HG03565 (cell line): Measurements from ENCODE around the gene GRXCR1.

Experiments
- ATAC-seq: cut with Tn5 transposase; IDR thresholded peaks from one replicate; pipeline ENCODE4 v1.9.1; 2021; ENCODE audit warnings: mild to moderate bottlenecking, moderate library complexity; ENCODE audit not compliant: unreplicated experiment

GRXCR1 gene

GRCh38 chr4:42892413-42892812 is at the start of gene GRXCR1:
TSS of gene GRXCR1 (plus strand) at chr4:42892713. CDS start at chr4:42893267, 554 bp downstream.
- ATAC-seq: no peak

GRCh38 chr4:42843694-42844093 is 48.8 kb upstream of the GRXCR1 start:
- no peak for ATAC-seq

GRCh38 chr4:42844422-42845070 is 48.0 kb upstream of the GRXCR1 start:
- no peak for ATAC-seq

GRCh38 chr4:42845586-42845985 is 46.9 kb upstream of the GRXCR1 start:
- no peak for ATAC-seq

- no peak for ATAC-seq
These were observed 36.7 kb upstream of the GRXCR1 start for GRCh38 chr4:42855779-42856178.

- ATAC-seq: no peak
These were observed 26.8 kb upstream of the GRXCR1 start for GRCh38 chr4:42865572-42866189.

- no peak for ATAC-seq
These were observed 21.3 kb upstream of the GRXCR1 start for GRCh38 chr4:42871261-42871660.

- no peak for ATAC-seq
These were observed 20.7 kb upstream of the GRXCR1 start for GRCh38 chr4:42871671-42872290.

- no peak for ATAC-seq
These were observed 13.7 kb upstream of the GRXCR1 start for GRCh38 chr4:42878863-42879262.

GRCh38 chr4:42881253-42881652 is 11.3 kb upstream of the GRXCR1 start:
- no peak for ATAC-seq

GRCh38 chr4:42891644-42892043 is 869 bp upstream of the GRXCR1 start:
- no peak for ATAC-seq

- ATAC-seq: no peak
These were observed 2.9 kb downstream of the GRXCR1 start for GRCh38 chr4:42895452-42895851.

GRCh38 chr4:42904986-42905385 is 12.5 kb downstream of the GRXCR1 start:
- ATAC-seq: no peak

GRCh38 chr4:42905591-42905990 is 13.1 kb downstream of the GRXCR1 start:
- ATAC-seq: no peak

GRCh38 chr4:42906341-42906740 is 13.8 kb downstream of the GRXCR1 start:
- ATAC-seq: no peak

GRCh38 chr4:42906891-42907759 is 14.6 kb downstream of the GRXCR1 start:
- no peak for ATAC-seq

- no peak for ATAC-seq
These were observed 17.9 kb downstream of the GRXCR1 start for GRCh38 chr4:42910459-42910858.

- ATAC-seq: no peak
These were observed 22.4 kb downstream of the GRXCR1 start for GRCh38 chr4:42914937-42915336.

GRCh38 chr4:42915484-42915883 is 23.0 kb downstream of the GRXCR1 start:
- no peak for ATAC-seq

- ATAC-seq: no peak
These were observed 24.8 kb downstream of the GRXCR1 start for GRCh38 chr4:42917296-42917695.

- no peak for ATAC-seq
These were observed 30.9 kb downstream of the GRXCR1 start for GRCh38 chr4:42923431-42923830.
